Fibroblast of the aortic adventitia (primary cell): ENCODE results near the gene ACAT1. TPM values are rescaled to one million over a fixed set of nuclear protein-coding genes. Genes with fewer than 3 reads are reported as not detected.

Experiments
- DNase-seq: peaks from one replicate; pipeline ENCODE4 v3.0.0-alpha.2; 2010; ENCODE audit warnings: low read depth
- H3K4me3 ChIP-seq: 2 replicates; pipeline ENCODE4 v1.5.1; 2011; ENCODE audit warnings: low read depth, mild to moderate bottlenecking, control low read depth, low read length, moderate library complexity
- CTCF ChIP-seq: IDR thresholded peaks from 2 replicates; pipeline ENCODE4 v1.5.1; 2011; ENCODE audit warnings: mild to moderate bottlenecking, low read length, control low read depth, inconsistent platforms; ENCODE audit not compliant: insufficient read depth
- small RNA-seq: library from RNA; depleted of rRNA; stranded (forward); fragments of <200 nt; gene quantifications from one replicate; pipeline ENCODE3, GENCODE V24; 2012
- total RNA-seq: library from RNA; depleted of rRNA; stranded (reverse); fragments of >200 nt; gene quantifications from 2 replicates; pipeline ENCODE4 v1.2.3, GENCODE V29; 2012; ENCODE audit warnings: low replicate concordance

ACAT1 gene
- total RNA-seq, 1 donor, result 85.9 TPM

DNA sequence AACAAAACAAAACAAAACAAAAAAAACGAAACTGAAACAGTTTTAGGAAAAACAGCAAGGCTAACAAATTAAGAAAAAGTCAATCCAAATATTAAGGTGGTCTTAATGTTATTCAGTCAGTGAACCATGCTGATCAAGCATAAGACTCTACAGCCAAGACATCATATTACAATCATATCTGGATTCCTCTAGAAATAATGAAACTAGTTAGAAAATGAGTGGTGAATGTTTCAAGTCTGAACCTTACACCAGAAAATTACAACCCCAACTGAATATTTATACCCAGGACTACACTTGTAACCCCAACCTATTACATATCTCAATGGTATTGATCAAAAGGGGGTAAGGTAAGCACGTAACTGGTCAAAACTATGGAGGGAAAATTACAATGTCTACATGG, 48.8 kb downstream of the ACAT1 start:
- no peak overlapping the region for H3K4me3 ChIP-seq
- no peak for DNase-seq
- TF ChIP-seq CTCF, result no peak

- no peak for DNase-seq
- H3K4me3 ChIP-seq, result no peak overlapping the region
- TF ChIP-seq CTCF, result no peak
Measured at GRCh38 chr11:108177570-108177969, 56.2 kb downstream of the ACAT1 start.

DNA sequence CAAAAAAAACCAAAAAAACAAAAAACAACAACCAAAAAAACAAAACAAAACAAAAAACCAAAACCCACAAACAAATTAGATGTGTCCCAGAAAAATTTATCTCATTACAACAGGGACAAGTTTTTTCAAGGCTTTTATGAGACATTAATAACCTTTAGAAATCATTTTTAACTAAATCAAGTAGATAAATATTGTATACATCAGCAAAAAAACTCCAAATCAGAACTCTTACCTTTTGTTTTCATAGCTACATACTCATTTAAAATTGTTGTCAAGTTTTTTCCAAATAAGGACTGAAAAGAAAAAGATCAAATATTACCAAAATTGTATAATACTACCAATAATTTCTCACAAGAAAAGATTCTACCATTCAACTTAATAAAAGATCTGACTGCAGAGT, 72.4 kb downstream of the ACAT1 start:
- no peak overlapping the region for H3K4me3 ChIP-seq
- DNase-seq, result no peak
- TF ChIP-seq CTCF, result no peak

DNA sequence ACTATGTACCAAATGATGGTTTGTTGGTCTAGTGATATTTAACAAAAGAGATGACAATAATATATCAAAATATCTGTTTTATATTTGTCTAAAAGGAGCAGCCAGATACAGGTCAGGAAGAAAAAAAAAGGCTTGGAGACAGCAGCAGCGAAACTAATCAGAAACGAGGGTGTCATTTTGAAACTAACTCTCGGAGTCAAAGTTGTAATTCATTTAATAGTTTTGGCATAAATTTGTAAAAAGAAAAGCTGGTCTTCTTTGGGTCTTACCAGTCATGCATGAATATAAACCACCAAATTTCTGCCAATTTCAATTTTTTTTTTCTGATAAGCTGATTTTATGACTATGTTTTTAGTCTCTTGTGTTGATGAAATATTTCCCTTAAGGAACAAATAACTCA, 75.5 kb downstream of the ACAT1 start:
- DNase-seq, result no peak
- no peak overlapping the region for H3K4me3 ChIP-seq
- TF ChIP-seq CTCF, result no peak

Small RNAs within 50 kb of the gene (small RNA-seq; reads per million reads assigned to genes)
- not detected for gene RF00019

Other genes starting within 250 kb of the ACAT1 start
- not detected in 2 replicates for gene RAB39A, start 193.1 kb upstream of the ACAT1 start, total RNA-seq
- gene CUL5, start 112.7 kb upstream of the ACAT1 start, total RNA-seq, result 38.4 and 39.1 TPM in 2 replicates
- 6.9 and 28.9 TPM in 2 replicates for gene NPAT, start 101.1 kb downstream of the ACAT1 start, total RNA-seq
- 94.4 and 291 TPM in 2 replicates for gene ATM, start 101.5 kb downstream of the ACAT1 start, total RNA-seq